HG03571 (cell line): ENCODE data around the gene SH3D21.
A peak's percentile ranks its signal among the peaks of the same experiment; 100 is the strongest.

Source experiments
- ATAC-seq: cut with Tn5 transposase; IDR thresholded peaks from one replicate; pipeline ENCODE4 v1.9.1; 2021; ENCODE audit not compliant: unreplicated experiment

SH3D21 gene

GRCh38 chr1:36303244-36303643 lies 2.9 kb upstream of the SH3D21 start:
- no peak for ATAC-seq

- no peak for ATAC-seq
Measured at GRCh38 chr1:36303650-36304360, 2.4 kb upstream of the SH3D21 start.

GRCh38 chr1:36304521-36304920 lies 1.6 kb upstream of the SH3D21 start:
- no peak for ATAC-seq

GRCh38 chr1:36304970-36305914 lies 926 bp upstream of the SH3D21 start:
- no peak for ATAC-seq

GRCh38 chr1:36305915-36306209 lies 306 bp upstream of the SH3D21 start:
- ATAC-seq, result no peak

- peak; percentile 96 for ATAC-seq
Measured at GRCh38 chr1:36306902-36307456, 811 bp downstream of the SH3D21 start.

GRCh38 chr1:36307601-36308330 lies 1.6 kb downstream of the SH3D21 start:
- ATAC-seq, result no peak

- ATAC-seq, result no peak
Measured at GRCh38 chr1:36309397-36309796, 3.2 kb downstream of the SH3D21 start.

- ATAC-seq, result no peak
Measured at GRCh38 chr1:36320291-36320761, 14.2 kb downstream of the SH3D21 start.

- no peak for ATAC-seq
Measured at GRCh38 chr1:36320767-36321118, 14.6 kb downstream of the SH3D21 start.

GRCh38 chr1:36321119-36321951 lies 15.2 kb downstream of the SH3D21 start:
- ATAC-seq, result no peak

GRCh38 chr1:36322041-36322785 lies 16.0 kb downstream of the SH3D21 start:
- no peak for ATAC-seq

GRCh38 chr1:36322786-36323635 lies 16.8 kb downstream of the SH3D21 start:
- ATAC-seq, result no peak

- no peak for ATAC-seq
Measured at GRCh38 chr1:36323636-36324352, 17.6 kb downstream of the SH3D21 start, which contains the start of gene EVA1B. Gene EVA1B, minus strand, starts transcription at chr1:36323645. Its CDS starts 608 bp downstream, at chr1:36323037.

- no peak for ATAC-seq
Measured at GRCh38 chr1:36324353-36324703, 18.2 kb downstream of the SH3D21 start.

GRCh38 chr1:36326499-36326898 lies 20.3 kb downstream of the SH3D21 start:
- ATAC-seq, result no peak

GRCh38 chr1:36327421-36328087 lies 21.4 kb downstream of the SH3D21 start:
- no peak for ATAC-seq

GRCh38 chr1:36328088-36328480 lies 21.9 kb downstream of the SH3D21 start:
- no peak for ATAC-seq
